Colon (tissue), 2 donors: ENCODE measurements around the gene IFNGR1.
A peak's percentile ranks its signal among the peaks of the same experiment; 100 is the strongest.
"Not testable (repeated sequence)": the region's sequence is repeated elsewhere in the genome, so short reads cannot be mapped to it uniquely, and the experiment has no call there.

Experiments used
- FAIRE-seq: peaks from 2 replicates; lab custom pipeline; 2012; peaks lifted over from hg19 to GRCh38; lab: Jason Lieb, UNC
- donor health status: control.
- donor health status: control.

The IFNGR1 gene

GRCh38 chr6:137236581-137237355, 17.6 kb upstream of the IFNGR1 start:
- no peak for FAIRE-seq

GRCh38 chr6:137235686-137236085, 16.5 kb upstream of the IFNGR1 start:
- FAIRE-seq, result no peak

GRCh38 chr6:137233911-137234863, 15.0 kb upstream of the IFNGR1 start:
- peak; percentile 45 for FAIRE-seq

GRCh38 chr6:137231895-137232294, 12.7 kb upstream of the IFNGR1 start:
- FAIRE-seq, result no peak

GRCh38 chr6:137230956-137231555, 11.9 kb upstream of the IFNGR1 start:
- FAIRE-seq, result no peak

- FAIRE-seq, result no peak
Observed at GRCh38 chr6:137230547-137230946, 11.4 kb upstream of the IFNGR1 start.

- FAIRE-seq, result no peak
Observed at GRCh38 chr6:137229075-137229759, 10.0 kb upstream of the IFNGR1 start.

GRCh38 chr6:137227871-137228302, 8.7 kb upstream of the IFNGR1 start:
- no peak for FAIRE-seq

GRCh38 chr6:137226697-137227096, 7.5 kb upstream of the IFNGR1 start:
- no peak for FAIRE-seq

GRCh38 chr6:137224799-137225198, 5.6 kb upstream of the IFNGR1 start:
- no peak for FAIRE-seq

- FAIRE-seq, result no peak
Observed at GRCh38 chr6:137223370-137224131, 4.4 kb upstream of the IFNGR1 start.

- no peak for FAIRE-seq
Observed at GRCh38 chr6:137222381-137222780, 3.2 kb upstream of the IFNGR1 start.

GRCh38 chr6:137219664-137220252, 573 bp upstream of the IFNGR1 start:
- FAIRE-seq, result no peak

- FAIRE-seq, result no peak
Observed at GRCh38 chr6:137218473-137218916, 690 bp downstream of the IFNGR1 start.

GRCh38 chr6:137217801-137218472, 1.2 kb downstream of the IFNGR1 start:
- no peak for FAIRE-seq

- FAIRE-seq, result no peak
Observed at GRCh38 chr6:137216875-137217553, 2.2 kb downstream of the IFNGR1 start.

GRCh38 chr6:137216106-137216505, 3.1 kb downstream of the IFNGR1 start:
- FAIRE-seq, result no peak

- not testable (repeated sequence) for FAIRE-seq
Observed at GRCh38 chr6:137215630-137216029, 3.6 kb downstream of the IFNGR1 start.

GRCh38 chr6:137214931-137215330, 4.3 kb downstream of the IFNGR1 start:
- no peak for FAIRE-seq

GRCh38 chr6:137213813-137214212, 5.4 kb downstream of the IFNGR1 start:
- no peak for FAIRE-seq
